NCI-H2171 (cell line): Measurements from ENCODE around the gene TRDN.

Experiments
- DNase-seq: peaks from one replicate; lab custom pipeline; 2025; lab: John Stamatoyannopoulos, UW

The TRDN gene

DNA sequence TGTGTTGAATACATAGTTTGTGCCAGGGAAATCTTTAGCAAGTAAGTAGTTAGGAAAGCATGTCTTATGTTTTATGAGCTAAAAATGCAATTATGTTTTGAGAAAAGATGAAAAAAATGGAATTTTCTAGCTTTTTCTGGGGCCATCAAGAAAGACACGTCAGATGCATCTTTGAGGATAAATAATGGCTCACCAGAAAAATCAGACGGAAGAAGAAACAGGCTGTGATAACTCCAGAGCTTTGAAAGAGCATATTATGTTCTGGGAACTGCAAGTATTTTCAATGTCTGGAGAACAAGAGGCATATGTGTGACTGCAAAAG lies 467.0 kb downstream of the TRDN start:
- DNase-seq: no peak

- no peak for DNase-seq
Measured at GRCh38 chr6:123168892-123169773, 467.6 kb downstream of the TRDN start.

DNA sequence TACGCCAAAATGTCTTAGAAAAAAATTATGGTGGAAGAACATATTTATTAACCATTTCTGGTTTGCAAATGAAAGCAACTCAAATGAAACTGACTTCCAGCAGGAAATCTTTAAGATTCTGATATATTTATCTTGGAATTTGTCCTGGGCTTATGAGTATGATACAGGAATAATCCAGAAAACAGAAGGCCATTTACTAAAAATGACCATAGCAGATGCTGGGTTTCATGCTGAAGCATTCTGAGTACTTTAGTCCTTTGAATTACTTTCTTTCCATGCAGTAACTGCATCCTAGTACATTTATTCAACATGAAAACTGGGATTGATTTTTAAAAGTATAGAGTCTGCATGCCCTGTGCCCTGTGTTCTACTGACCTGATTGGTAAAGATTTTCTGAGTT lies 468.3 kb downstream of the TRDN start:
- no peak for DNase-seq
